Prostate gland (tissue), 2 donors: ENCODE measurements around the gene FAM53A. TPM values are rescaled to one million over a fixed set of nuclear protein-coding genes. Genes with fewer than 3 reads are reported as not detected.

Experiments used
- DNase-seq: peaks from one replicate; pipeline ENCODE4 v3.0.0-alpha.2; 2019; ENCODE audit warnings: low spot score
- H3K27ac ChIP-seq, 2 donors: fragments of 200-600 bp; sonication (generic); 2 replicates each; pipeline ENCODE4 v1.5.1; 2017 to 2019
- H3K27me3 ChIP-seq: fragments of 200-600 bp; sonication (generic); replicated peaks from 2 replicates; pipeline ENCODE4 v1.5.1; 2019; ENCODE audit not compliant: insufficient read depth
- H3K36me3 ChIP-seq, 2 donors: fragments of 200-600 bp; sonication (generic); 1 replicate in 1 of 2; 2 replicates in 1 of 2; pipeline versions ENCODE4 v1.5.1 to v1.8.1; 2017 to 2019
- H3K4me1 ChIP-seq: fragments of 200-600 bp; sonication (generic); replicated peaks from 2 replicates; pipeline ENCODE4 v1.5.1; 2019
- H3K4me3 ChIP-seq, 2 donors: fragments of 200-600 bp; sonication (generic); 2 replicates each; pipeline ENCODE4 v1.5.1; 2017 to 2019
- H3K9me3 ChIP-seq: fragments of 200-600 bp; sonication (generic); 2 replicates; pipeline ENCODE4 v1.5.1; 2017
- CTCF ChIP-seq, 4 experiments: fragments of 200-600 bp in 2 of 4; fragments of 450-650 bp in 2 of 4; sonication (generic) in 2 of 4; IDR thresholded peaks; 1 replicate in 3 of 4; 2 replicates in 1 of 4; pipeline ENCODE4 v1.5.1; 2016 to 2019; ENCODE audit warnings: antibody characterized with exemption in 4 of 4, mild to moderate bottlenecking in 2 of 4, moderate library complexity in 2 of 4
- POLR2A ChIP-seq: fragments of 450-650 bp; IDR thresholded peaks from one replicate; pipeline ENCODE4 v1.6.1; 2016; ENCODE audit warnings: antibody characterized with exemption, mild to moderate bottlenecking
- POLR2AphosphoS5 ChIP-seq: sonication (generic); formaldehyde crosslinking; IDR thresholded peaks from one replicate; pipeline ENCODE4 v1.6.1; 2017; ENCODE audit warnings: antibody characterized with exemption
- whole genome bisulfite sequencing: methylation state at CpG from one replicate; pipeline ENCODE4 v1.1.5; 2018; 5-methylcytosine and 5-hydroxymethylcytosine counted together
- intact Hi-C: fragments of 100-400 bp; cut with DNase I; formaldehyde crosslinking; loops from one replicate; pipeline ENCODE4 v1.14.2; 2022
- total RNA-seq, 2 donors: library from RNA; depleted of rRNA; stranded (reverse); fragments of >200 nt; gene quantifications; one replicate each; pipeline ENCODE4 v1.1.0, GENCODE V29; 2016

FAM53A gene
- total RNA-seq, 2 donors from 2014 or later, result 2.3 to 16.8 TPM

GRCh38 chr4:1627417-1628313 is 56.4 kb downstream of the FAM53A start:
- no peaks in the 10 kb centered on the region for H3K9me3 ChIP-seq
- H3K4me3 ChIP-seq, result no peak overlapping the region
- intact Hi-C loops, result no loop called here
- H3K36me3 ChIP-seq, result no peaks in the 10 kb centered on the region
- no peak overlapping the region for H3K27ac ChIP-seq
- TF ChIP-seq POLR2AphosphoS5 (no peak), POLR2A (no peak), CTCF (IDR thresholded peaks at IDR 0.05) (no peak)
- no peaks in the 10 kb centered on the region for H3K4me1 ChIP-seq
- no peak for DNase-seq
- no peaks in the 10 kb centered on the region for H3K27me3 ChIP-seq
- 82% methylated on average over 12 of the region's 16 CpGs for WGBS

GRCh38 chr4:1626941-1627340 is 57.2 kb downstream of the FAM53A start:
- no peak for TF ChIP-seq POLR2AphosphoS5
- TF ChIP-seq POLR2A, result no peak
- TF ChIP-seq CTCF (IDR thresholded peaks at IDR 0.05), result no peak
- WGBS, result 96% methylated on average over 9 of the region's 9 CpGs
- H3K4me3 ChIP-seq, result no peak overlapping the region
- no peaks in the 10 kb centered on the region for H3K9me3 ChIP-seq
- no peaks in the 10 kb centered on the region for H3K27me3 ChIP-seq
- H3K27ac ChIP-seq, result no peak overlapping the region
- H3K36me3 ChIP-seq, result no peaks in the 10 kb centered on the region
- intact Hi-C loops, result no loop called here
- H3K4me1 ChIP-seq, result no peaks in the 10 kb centered on the region
- no peak for DNase-seq

GRCh38 chr4:1626151-1626550 is 58.0 kb downstream of the FAM53A start:
- Histone ChIP-seq H3K9me3 (no peaks in the 10 kb centered on the region), H3K4me1 (no peaks in the 10 kb centered on the region), H3K4me3 (no peak overlapping the region), H3K27me3 (no peaks in the 10 kb centered on the region), H3K36me3 (no peaks in the 10 kb centered on the region), H3K27ac (no peak overlapping the region)
- WGBS, result 94% methylated on average over 13 of the region's 16 CpGs
- intact Hi-C loops, result no loop called here
- no peak for DNase-seq
- TF ChIP-seq POLR2AphosphoS5, result no peak
- TF ChIP-seq POLR2A, result no peak
- TF ChIP-seq CTCF (IDR thresholded peaks at IDR 0.05), result no peak

- intact Hi-C loops, result no loop called here
- no peak for TF ChIP-seq POLR2A
- no peak for TF ChIP-seq POLR2AphosphoS5
- no peak for TF ChIP-seq CTCF (IDR thresholded peaks at IDR 0.05)
- Histone ChIP-seq H3K27ac (no peak overlapping the region), H3K4me1 (no peaks in the 10 kb centered on the region), H3K27me3 (no peaks in the 10 kb centered on the region), H3K4me3 (no peak overlapping the region), H3K36me3 (no peaks in the 10 kb centered on the region), H3K9me3 (no peaks in the 10 kb centered on the region)
- 94% methylated on average over 19 of the region's 23 CpGs for WGBS
- no peak for DNase-seq
These were observed 58.4 kb downstream of the FAM53A start for GRCh38 chr4:1625600-1626138.

- TF ChIP-seq POLR2AphosphoS5, result no peak
- no peak for TF ChIP-seq POLR2A
- no peak for TF ChIP-seq CTCF (IDR thresholded peaks at IDR 0.05)
- Histone ChIP-seq H3K9me3 (no peaks in the 10 kb centered on the region), H3K4me1 (no peaks in the 10 kb centered on the region), H3K27me3 (no peaks in the 10 kb centered on the region), H3K27ac (no peak overlapping the region), H3K4me3 (no peak overlapping the region), H3K36me3 (no peaks in the 10 kb centered on the region)
- intact Hi-C loops, result no loop called here
- DNase-seq, result no peak
- WGBS, result 95% methylated on average over 12 of the region's 12 CpGs
These were observed 59.6 kb downstream of the FAM53A start for GRCh38 chr4:1624519-1624910.
